A673 (cell line): ENCODE measurements around the gene NR2C2. TPM values are rescaled to one million over a fixed set of nuclear protein-coding genes. Genes with fewer than 3 reads are reported as not detected.

Experiments
- BruUV-seq: library from RNA; stranded (reverse); fragments of 400-500 nt; replicated peaks from 2 replicates; lab custom pipeline; 2021; lab: Mats Ljungman, UMichigan
- CTCF ChIA-PET: fragments of 300-600 bp; sonication (Branson Sonifier 250); formaldehyde crosslinking; loops from one replicate; lab custom pipeline; 2022; ENCODE audit warnings: antibody characterized with exemption; lab: Charles Lee
- POLR2A ChIA-PET: fragments of 300-600 bp; sonication (Branson Sonifier 250); formaldehyde crosslinking; loops from one replicate; lab custom pipeline; 2022; ENCODE audit warnings: antibody characterized with exemption; ENCODE audit not compliant: low non-redundant PET; lab: Charles Lee
- DNase-seq: peaks from one replicate; pipeline ENCODE4 v3.0.0-alpha.2; 2015; ENCODE audit warnings: low spot score
- H3K27ac ChIP-seq: fragments of 200-600 bp; sonication (generic); 2 replicates; pipeline ENCODE4 v1.5.1; 2016; ENCODE audit warnings: mixed run types, low read depth, mild to moderate bottlenecking, mixed read lengths, antibody characterized with exemption, low read length; ENCODE audit not compliant: poor library complexity, severe bottlenecking
- H3K27me3 ChIP-seq: fragments of 200-600 bp; sonication (generic); replicated peaks from 2 replicates; pipeline ENCODE4 v1.6.1; 2017; ENCODE audit warnings: mixed run types, low read depth, mild to moderate bottlenecking, mixed read lengths, antibody characterized with exemption, low read length; ENCODE audit not compliant: insufficient read depth, poor library complexity
- H3K36me3 ChIP-seq: fragments of 200-600 bp; sonication (generic); 2 replicates; pipeline ENCODE4 v1.6.1; 2016; ENCODE audit warnings: mixed run types, mild to moderate bottlenecking, mixed read lengths, antibody characterized with exemption, low read length; ENCODE audit not compliant: insufficient read depth, poor library complexity, severe bottlenecking
- H3K4me1 ChIP-seq: fragments of 200-600 bp; sonication (generic); 2 replicates; pipeline ENCODE4 v1.6.1; 2017; ENCODE audit warnings: mixed run types, mild to moderate bottlenecking, mixed read lengths, antibody characterized with exemption, low read length; ENCODE audit not compliant: insufficient read depth, poor library complexity, severe bottlenecking
- H3K4me3 ChIP-seq: fragments of 200-600 bp; sonication (generic); 2 replicates; pipeline ENCODE4 v1.5.1; 2016; ENCODE audit warnings: low read depth, mixed run types, mild to moderate bottlenecking, mixed read lengths, low read length; ENCODE audit not compliant: poor library complexity, severe bottlenecking
- H3K9me3 ChIP-seq: fragments of 200-600 bp; sonication (generic); 2 replicates; pipeline ENCODE4 v1.6.1; 2016; ENCODE audit warnings: mixed run types, low read depth, mild to moderate bottlenecking, mixed read lengths, antibody characterized with exemption, low read length; ENCODE audit not compliant: poor library complexity, severe bottlenecking
- CTCF ChIP-seq: fragments of 300-800, 200-600 bp; sonication (generic); conservative IDR thresholded peaks from 2 replicates; pipeline ENCODE4 v1.5.1; 2017; ENCODE audit warnings: low read depth, mild to moderate bottlenecking, antibody characterized with exemption, low read length, moderate library complexity, mixed read lengths
- EZH2 ChIP-seq: fragments of 200-600 bp; sonication (generic); IDR thresholded peaks from 2 replicates; pipeline ENCODE4 v1.6.1; 2017; ENCODE audit warnings: borderline replicate concordance, low read depth, mild to moderate bottlenecking, mixed read lengths, antibody characterized with exemption, low read length; ENCODE audit not compliant: poor library complexity, severe bottlenecking
- intact Hi-C: fragments of 100-400 bp; cut with micrococcal nuclease; formaldehyde crosslinking; loops from one replicate; pipeline ENCODE4 v1.10.0; 2022; ENCODE audit not compliant: unreplicated experiment
- total RNA-seq: library from RNA; stranded (reverse); gene quantifications from 2 replicates; pipeline ENCODE4 v1.2.3, GENCODE V29; 2021

The NR2C2 gene
- total RNA-seq, 1 experiment from 2014 or later: 56.5 TPM

- Histone ChIP-seq H3K27ac (no peak overlapping the region), H3K27me3 (no peaks in the 10 kb centered on the region), H3K4me1 (no peaks in the 10 kb centered on the region), H3K4me3 (no peak overlapping the region), H3K36me3 (peaks cover 48% of the 10 kb centered on the region), H3K9me3 (no peaks in the 10 kb centered on the region)
- TF ChIP-seq EZH2 (no peak), CTCF (no peak)
- no TSS peak for BruUV-seq
- CTCF ChIA-PET: no interaction called here
- no peak for DNase-seq
- intact Hi-C loops: no loop called here
- POLR2A ChIA-PET: no interaction called here
Measured at GRCh38 chr3:15071699-15072098, 124.3 kb downstream of the NR2C2 start.

GRCh38 chr3:15074500-15074899 is 127.1 kb downstream of the NR2C2 start:
- Histone ChIP-seq H3K27ac (no peak overlapping the region), H3K27me3 (no peaks in the 10 kb centered on the region), H3K9me3 (no peaks in the 10 kb centered on the region), H3K4me1 (no peaks in the 10 kb centered on the region), H3K36me3 (peaks cover 71% of the 10 kb centered on the region), H3K4me3 (no peak overlapping the region)
- no peak for TF ChIP-seq EZH2
- no peak for TF ChIP-seq CTCF
- no peak for DNase-seq
- ChIA-PET CTCF (no interaction called here), POLR2A (no interaction called here)
- intact Hi-C loops: no loop called here
- no TSS peak for BruUV-seq

- no peaks in the 10 kb centered on the region for H3K27me3 ChIP-seq
- no peak for DNase-seq
- TF ChIP-seq CTCF (no peak), EZH2 (no peak)
- no TSS peak for BruUV-seq
- H3K4me3 ChIP-seq: no peak overlapping the region
- intact Hi-C loops: no loop called here
- H3K4me1 ChIP-seq: no peaks in the 10 kb centered on the region
- H3K36me3 ChIP-seq: peaks cover 88% of the 10 kb centered on the region
- H3K27ac ChIP-seq: no peak overlapping the region
- POLR2A ChIA-PET: no interaction called here
- CTCF ChIA-PET: no interaction called here
- H3K9me3 ChIP-seq: no peaks in the 10 kb centered on the region
Measured at GRCh38 chr3:15079091-15079490, 131.7 kb downstream of the NR2C2 start.
